Large intestine (tissue), 3 donors: Measurements from ENCODE around the gene CNTLN. TPM values are rescaled to one million over a fixed set of nuclear protein-coding genes. Genes with fewer than 3 reads are reported as not detected.
"Not testable (repeated sequence)": the region's sequence is repeated elsewhere in the genome, so short reads cannot be mapped to it uniquely, and the experiment has no call there.

Experiments used
- DNase-seq, 2 donors: peaks; one replicate each; pipeline versions ENCODE4 v3.0.0 to v3.0.0-alpha.2; 2013
- H3K27ac ChIP-seq: one replicate; pipeline ENCODE4 v1.5.1; 2013; ENCODE audit warnings: low read length
- H3K27me3 ChIP-seq: 2 replicates; pipeline ENCODE4 v1.6.1; 2013; ENCODE audit warnings: low read length; ENCODE audit not compliant: control insufficient read depth, insufficient read depth
- H3K36me3 ChIP-seq: 2 replicates; pipeline ENCODE4 v1.6.1; 2013; ENCODE audit warnings: low read length; ENCODE audit not compliant: control insufficient read depth, insufficient read depth
- H3K4me1 ChIP-seq: one replicate; pipeline ENCODE4 v1.6.1; 2013; ENCODE audit warnings: low read length; ENCODE audit not compliant: control insufficient read depth, insufficient read depth
- H3K4me3 ChIP-seq: one replicate; pipeline ENCODE4 v1.5.1; 2013; ENCODE audit warnings: low read length
- H3K9me3 ChIP-seq: one replicate; pipeline ENCODE4 v1.6.1; 2013; ENCODE audit warnings: mild to moderate bottlenecking, low read depth, low read length, moderate library complexity; ENCODE audit not compliant: control insufficient read depth
- WGBS: methylation state at CpG from one replicate; pipeline ENCODE4 v1.1.5; 2013; ENCODE audit warnings: low lambda C conversion rate; ENCODE audit not compliant: insufficient coverage; 5-methylcytosine and 5-hydroxymethylcytosine counted together
- polyA plus RNA-seq: library from polyadenylated mRNA; unstranded; fragments of 120-200 nt; gene quantifications from one replicate; pipeline ENCODE4 v1.2.1, GENCODE V29; 2013

Gene CNTLN
- polyA plus RNA-seq, 1 donor, result 4.5 TPM

- DNase-seq, result no peak
- WGBS, result 100% methylated on average over 1 of the region's 2 CpGs
- Histone ChIP-seq H3K4me3 (no peak overlapping the region), H3K27ac (no peak overlapping the region), H3K36me3 (no peaks in the 10 kb centered on the region), H3K9me3 (no peaks in the 10 kb centered on the region), H3K27me3 (no peaks in the 10 kb centered on the region), H3K4me1 (no peaks in the 10 kb centered on the region)
Measured at GRCh38 chr9:17402309-17402708, 267.5 kb downstream of the CNTLN start.

- Histone ChIP-seq H3K27ac (no peak overlapping the region), H3K36me3 (no peaks in the 10 kb centered on the region), H3K4me3 (no peak overlapping the region), H3K27me3 (no peaks in the 10 kb centered on the region), H3K9me3 (no peaks in the 10 kb centered on the region), H3K4me1 (no peaks in the 10 kb centered on the region)
- WGBS, result no CpG with 5 or more reads among the region's 6 CpGs
- DNase-seq, result no peak
Measured at GRCh38 chr9:17403539-17403938, 268.7 kb downstream of the CNTLN start.

GRCh38 chr9:17414986-17415385 is 280.1 kb downstream of the CNTLN start:
- H3K4me1 ChIP-seq, result no peaks in the 10 kb centered on the region
- no CpG with 5 or more reads among the region's 3 CpGs for WGBS
- no peak overlapping the region for H3K4me3 ChIP-seq
- no peak overlapping the region for H3K27ac ChIP-seq
- no peaks in the 10 kb centered on the region for H3K27me3 ChIP-seq
- H3K9me3 ChIP-seq, result no peaks in the 10 kb centered on the region
- no peak for DNase-seq
- H3K36me3 ChIP-seq, result peaks cover 4% of the 10 kb centered on the region

GRCh38 chr9:17422994-17423680 is 288.3 kb downstream of the CNTLN start:
- WGBS, result no CpG with 5 or more reads among the region's 4 CpGs
- no peaks in the 10 kb centered on the region for H3K4me1 ChIP-seq
- no peak overlapping the region for H3K4me3 ChIP-seq
- H3K27me3 ChIP-seq, result no peaks in the 10 kb centered on the region
- no peaks in the 10 kb centered on the region for H3K9me3 ChIP-seq
- H3K36me3 ChIP-seq, result no peaks in the 10 kb centered on the region
- H3K27ac ChIP-seq, result no peak overlapping the region
- no peak for DNase-seq

GRCh38 chr9:17423681-17424011 is 288.8 kb downstream of the CNTLN start:
- H3K27ac ChIP-seq, result no peak overlapping the region
- no peaks in the 10 kb centered on the region for H3K27me3 ChIP-seq
- WGBS, result no CpG with 5 or more reads among the region's 4 CpGs

GRCh38 chr9:17425384-17425783 is 290.5 kb downstream of the CNTLN start:
- no peak for DNase-seq
- Histone ChIP-seq H3K9me3 (no peaks in the 10 kb centered on the region), H3K4me3 (no peak overlapping the region), H3K4me1 (no peaks in the 10 kb centered on the region), H3K36me3 (no peaks in the 10 kb centered on the region), H3K27ac (no peak overlapping the region), H3K27me3 (no peaks in the 10 kb centered on the region)
- WGBS, result no CpG with 5 or more reads among the region's 2 CpGs

More at GRCh38 chr9:17423681-17424011, 288.8 kb downstream of the CNTLN start:
- Histone ChIP-seq H3K4me1 (no peaks in the 10 kb centered on the region), H3K4me3 (no peak overlapping the region), H3K36me3 (no peaks in the 10 kb centered on the region), H3K9me3 (no peaks in the 10 kb centered on the region)
- no peak for DNase-seq

GRCh38 chr9:17433526-17433925 is 298.7 kb downstream of the CNTLN start:
- DNase-seq, result no peak
- no peaks in the 10 kb centered on the region for H3K4me1 ChIP-seq
- H3K27ac ChIP-seq, result no peak overlapping the region
- 100% methylated on average over 1 of the region's 6 CpGs for WGBS
- H3K27me3 ChIP-seq, result no peaks in the 10 kb centered on the region
- no peaks in the 10 kb centered on the region for H3K36me3 ChIP-seq
- no peaks in the 10 kb centered on the region for H3K9me3 ChIP-seq
- H3K4me3 ChIP-seq, result no peak overlapping the region

GRCh38 chr9:17436854-17437253 is 302.0 kb downstream of the CNTLN start:
- WGBS, result no CpG with 5 or more reads among the region's 7 CpGs
- no peaks in the 10 kb centered on the region for H3K27me3 ChIP-seq
- no peak overlapping the region for H3K4me3 ChIP-seq
- H3K36me3 ChIP-seq, result no peaks in the 10 kb centered on the region
- no peak for DNase-seq
- peaks cover 5% of the 10 kb centered on the region for H3K9me3 ChIP-seq
- H3K4me1 ChIP-seq, result no peaks in the 10 kb centered on the region
- no peak overlapping the region for H3K27ac ChIP-seq

GRCh38 chr9:17437813-17438212 is 303.0 kb downstream of the CNTLN start:
- no peak overlapping the region for H3K4me3 ChIP-seq
- H3K9me3 ChIP-seq, result peaks cover 5% of the 10 kb centered on the region
- no peaks in the 10 kb centered on the region for H3K36me3 ChIP-seq
- DNase-seq, result no peak
- H3K27ac ChIP-seq, result no peak overlapping the region
- H3K27me3 ChIP-seq, result no peaks in the 10 kb centered on the region
- 88% methylated on average over 2 of the region's 2 CpGs for WGBS
- no peaks in the 10 kb centered on the region for H3K4me1 ChIP-seq

GRCh38 chr9:17445126-17445525 is 310.3 kb downstream of the CNTLN start:
- not testable (repeated sequence) for H3K4me1 ChIP-seq, H3K36me3 ChIP-seq, H3K27ac ChIP-seq, H3K4me3 ChIP-seq, DNase-seq, H3K9me3 ChIP-seq, H3K27me3 ChIP-seq
- no CpG with 5 or more reads among the region's 3 CpGs for WGBS

- 100% methylated on average over 1 of the region's 5 CpGs for WGBS
Measured at GRCh38 chr9:17453751-17454150, 318.9 kb downstream of the CNTLN start.

More at GRCh38 chr9:17453751-17454150, 318.9 kb downstream of the CNTLN start:
- no peaks in the 10 kb centered on the region for H3K27me3 ChIP-seq
- H3K9me3 ChIP-seq, result no peaks in the 10 kb centered on the region
- H3K4me1 ChIP-seq, result no peaks in the 10 kb centered on the region
- DNase-seq, result no peak
- no peaks in the 10 kb centered on the region for H3K36me3 ChIP-seq
- no peak overlapping the region for H3K27ac ChIP-seq
- H3K4me3 ChIP-seq, result no peak overlapping the region
